OCI-LY3 (cell line): ENCODE results near the gene BCL2L12.

ENCODE experiments used
- CTCF ChIP-seq: fragments of 200-600, 300-600 bp; sonication (generic); IDR thresholded peaks from 2 replicates; pipeline ENCODE4 v1.5.1; 2014; ENCODE audit warnings: antibody characterized with exemption, low read length, low read depth
- EZH2phosphoT487 ChIP-seq: fragments of 200-600 bp; shearing (Covaris generic); IDR thresholded peaks from 2 replicates; pipeline ENCODE4 v1.6.1; 2018; ENCODE audit warnings: antibody characterized with exemption, mixed run types, low read depth

- TF ChIP-seq CTCF (no peak), EZH2phosphoT487 (no peak)
Observed at GRCh38 chr19:49699364-49699763, 33.6 kb downstream of the BCL2L12 start.
